Measurements from ENCODE around the gene ABTB2.

GRCh38 chr11:34161812-34162492 is 195.9 kb downstream of the ABTB2 start:
- TF ChIP-seq SP1 (IDR thresholded peaks at IDR 0.05) (no peak), FOXA1 (IDR thresholded peaks at IDR 0.05) (no peak), TARDBP (IDR thresholded peaks at IDR 0.05) (no peak), SUZ12 (IDR thresholded peaks at IDR 0.05) (no peak), ARNT (IDR thresholded peaks at IDR 0.05) (no peak), FOXK2 (IDR thresholded peaks at IDR 0.05) (no peak), L3MBTL2 (conservative IDR thresholded peaks at IDR 0.05) (no peak), BHLHE40 (IDR thresholded peaks at IDR 0.05; ENCODE audit: borderline replicate concordance) (no peak), ELF4 (IDR thresholded peaks at IDR 0.05) (no peak), NFRKB (IDR thresholded peaks at IDR 0.05) (no peak), FOXM1 (IDR thresholded peaks at IDR 0.05; ENCODE audit: borderline replicate concordance) (no peak)
- TF ChIP-seq, protein P1, sequence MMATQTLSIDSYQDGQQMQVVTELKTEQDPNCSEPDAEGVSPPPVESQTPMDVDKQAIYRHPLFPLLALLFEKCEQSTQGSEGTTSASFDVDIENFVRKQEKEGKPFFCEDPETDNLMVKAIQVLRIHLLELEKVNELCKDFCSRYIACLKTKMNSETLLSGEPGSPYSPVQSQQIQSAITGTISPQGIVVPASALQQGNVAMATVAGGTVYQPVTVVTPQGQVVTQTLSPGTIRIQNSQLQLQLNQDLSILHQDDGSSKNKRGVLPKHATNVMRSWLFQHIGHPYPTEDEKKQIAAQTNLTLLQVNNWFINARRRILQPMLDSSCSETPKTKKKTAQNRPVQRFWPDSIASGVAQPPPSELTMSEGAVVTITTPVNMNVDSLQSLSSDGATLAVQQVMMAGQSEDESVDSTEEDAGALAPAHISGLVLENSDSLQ (IDR thresholded peaks at IDR 0.05): no peak

Data from HEK293T (cell line).